Measurements from ENCODE around the gene MCC.
"Not testable (repeated sequence)": the region's sequence is repeated elsewhere in the genome, so short reads cannot be mapped to it uniquely, and the experiment has no call there.

The MCC gene

GRCh38 chr5:113081091-113081839, 407.0 kb downstream of the MCC start:
- DNase-seq (ENCODE audit: low read depth) = no peak

DNA sequence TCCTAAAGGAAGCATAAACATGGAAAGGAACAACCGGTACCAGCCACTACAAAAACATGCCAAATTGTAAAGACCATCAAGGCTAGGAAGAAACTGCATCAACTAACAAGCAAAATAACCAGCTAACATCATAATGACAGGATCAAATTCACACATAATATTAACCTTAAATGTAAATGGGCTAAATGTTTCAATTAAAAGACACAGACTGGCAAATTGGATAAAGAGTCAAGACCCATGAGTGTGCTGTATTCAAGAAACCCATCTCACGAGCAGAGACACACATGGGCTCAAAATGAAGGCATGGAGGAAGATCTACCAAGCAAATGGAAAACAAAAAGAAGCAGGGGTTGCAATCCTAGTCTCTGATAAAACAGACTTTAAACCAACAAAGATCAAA, 411.6 kb downstream of the MCC start:
- not testable (repeated sequence) for DNase-seq (ENCODE audit: low read depth)

DNA sequence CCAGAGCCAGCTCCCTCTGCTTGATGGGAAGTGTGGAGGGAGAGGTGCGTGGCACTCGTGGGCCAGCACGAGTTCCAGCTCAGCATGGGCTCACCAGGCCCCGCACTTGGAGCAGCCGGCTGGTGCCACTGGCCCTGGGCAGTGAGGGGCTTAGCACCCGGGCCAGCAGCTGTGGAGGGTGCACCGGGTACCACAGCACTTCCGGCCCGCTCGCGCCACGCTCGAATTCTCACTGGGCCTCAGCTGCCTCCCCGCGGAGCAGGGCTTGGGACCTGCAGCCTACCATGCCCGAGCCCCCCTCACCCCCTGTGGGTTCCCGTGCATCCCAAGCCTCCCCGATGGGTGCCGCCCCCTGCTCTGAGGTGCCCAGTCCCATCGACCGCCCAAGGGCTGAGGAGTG, 413.2 kb downstream of the MCC start:
- no peak for DNase-seq (ENCODE audit: low read depth)

DNA sequence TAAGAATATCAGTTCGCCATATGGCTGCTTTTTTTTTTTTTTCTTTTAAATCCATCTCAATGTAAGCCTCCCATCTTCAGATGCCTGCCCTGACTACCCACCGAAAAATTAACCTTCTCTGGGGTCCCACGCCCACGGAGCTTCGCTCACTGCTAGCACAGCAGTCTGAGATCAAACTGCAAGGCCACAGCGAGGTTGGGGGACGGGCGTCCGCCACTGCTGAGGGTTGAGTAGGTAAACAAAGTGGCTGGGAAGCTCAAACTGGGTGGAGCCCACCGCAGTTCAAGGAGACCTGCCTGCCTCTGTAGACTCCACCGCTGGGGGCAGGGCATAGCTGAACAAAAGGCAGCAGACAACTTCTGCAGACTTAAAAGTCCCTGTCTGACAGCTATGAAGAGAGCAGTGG, 414.6 kb downstream of the MCC start:
- not testable (repeated sequence) for DNase-seq (ENCODE audit: low read depth)

- DNase-seq (ENCODE audit: low read depth) = no peak
These were observed 416.9 kb downstream of the MCC start for GRCh38 chr5:113071401-113071800.

DNA sequence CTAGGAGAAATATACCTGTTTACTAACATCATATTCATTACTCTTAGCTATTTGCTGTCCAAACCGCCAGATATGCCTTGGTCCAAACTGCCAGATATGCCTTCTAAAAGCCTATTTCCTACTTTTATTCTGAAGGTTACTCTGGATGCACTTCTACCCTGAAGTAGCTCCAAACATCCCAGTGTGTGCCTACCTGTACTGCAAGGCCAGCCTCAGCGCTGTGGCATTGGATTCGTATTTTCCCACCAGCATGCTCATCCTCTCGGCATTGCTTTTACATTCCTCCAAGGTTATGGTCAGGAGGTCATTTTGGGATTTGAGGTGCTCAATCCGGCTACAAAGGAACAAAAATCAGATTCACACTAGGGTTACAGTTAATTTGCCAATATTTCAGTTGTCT, 417.4 kb downstream of the MCC start:
- DNase-seq (ENCODE audit: low read depth) = no peak

GRCh38 chr5:113068559-113068958, 419.7 kb downstream of the MCC start:
- no peak for DNase-seq (ENCODE audit: low read depth)

DNA sequence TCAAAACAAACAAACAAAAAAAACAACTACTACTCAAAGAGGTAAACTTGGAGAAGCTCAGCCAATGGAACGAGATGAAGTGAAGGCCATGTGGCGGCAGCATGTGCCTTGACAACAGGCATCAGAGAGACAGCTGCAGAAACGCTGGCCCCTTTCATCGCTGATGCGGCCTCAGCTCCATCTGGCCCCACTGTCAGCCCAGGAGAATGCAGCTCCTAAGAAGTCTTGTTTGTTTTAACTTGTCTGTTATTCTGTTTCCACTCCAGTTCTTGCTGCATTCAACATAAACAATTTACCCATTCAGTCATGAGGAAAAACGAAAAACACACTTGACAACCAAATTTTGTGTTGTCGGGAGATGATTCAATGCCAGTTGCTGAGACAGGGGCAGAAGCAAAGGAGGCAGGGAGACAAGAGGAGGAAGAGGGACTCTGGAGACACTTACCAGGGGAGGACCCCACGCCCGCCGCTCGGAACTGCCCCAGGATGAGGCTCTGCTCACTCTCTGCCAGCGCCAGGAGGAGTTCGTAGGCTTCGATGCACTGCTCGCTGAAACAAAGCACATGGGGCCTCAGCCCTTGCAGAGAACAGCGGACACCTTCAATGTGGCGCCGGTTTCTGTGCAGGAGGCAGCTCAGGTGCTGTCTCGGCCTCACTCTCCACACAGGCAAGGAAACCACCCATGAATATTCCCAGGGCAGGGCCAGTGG, 420.5 kb downstream of the MCC start:
- DNase-seq (ENCODE audit: low read depth) = no peak

DNA sequence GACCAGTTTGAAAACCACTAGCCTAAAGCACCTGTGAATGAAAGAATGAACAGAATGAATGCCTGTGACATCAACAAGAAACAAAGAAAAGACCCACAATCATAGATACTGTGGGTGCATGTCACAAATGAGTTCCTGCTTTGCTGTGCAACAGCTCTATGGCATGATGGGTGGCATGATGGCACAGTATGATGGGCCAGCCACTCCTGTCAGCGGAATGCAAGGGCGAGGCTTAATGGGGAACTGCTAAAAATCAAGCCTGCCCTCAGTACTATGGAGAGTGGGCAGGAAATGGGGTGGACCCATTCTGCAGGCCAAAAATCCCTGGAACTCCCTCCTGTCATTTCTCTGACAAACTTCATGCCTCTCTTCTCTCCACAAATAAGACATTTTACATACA, 422.6 kb downstream of the MCC start:
- DNase-seq (ENCODE audit: low read depth) = no peak

DNA sequence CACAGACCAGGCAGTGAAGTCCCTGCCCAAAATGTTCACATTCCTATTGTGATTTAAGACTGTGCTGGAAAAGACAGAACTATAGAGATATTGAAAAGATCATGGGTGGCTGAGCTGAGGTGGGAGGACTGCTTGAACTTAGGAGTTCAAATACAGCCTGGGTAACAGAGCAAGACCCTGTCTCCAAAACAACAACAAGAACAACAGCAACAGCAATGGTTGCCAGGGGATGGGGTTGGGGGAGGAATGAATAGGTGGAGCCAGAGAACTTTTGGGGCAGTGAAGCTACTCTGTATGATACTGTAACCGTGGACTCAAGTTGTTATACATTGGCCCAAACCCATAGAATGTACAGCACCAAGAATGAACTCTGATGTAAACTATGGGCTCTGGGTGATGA, 423.4 kb downstream of the MCC start:
- DNase-seq (ENCODE audit: low read depth) = no peak

DNA sequence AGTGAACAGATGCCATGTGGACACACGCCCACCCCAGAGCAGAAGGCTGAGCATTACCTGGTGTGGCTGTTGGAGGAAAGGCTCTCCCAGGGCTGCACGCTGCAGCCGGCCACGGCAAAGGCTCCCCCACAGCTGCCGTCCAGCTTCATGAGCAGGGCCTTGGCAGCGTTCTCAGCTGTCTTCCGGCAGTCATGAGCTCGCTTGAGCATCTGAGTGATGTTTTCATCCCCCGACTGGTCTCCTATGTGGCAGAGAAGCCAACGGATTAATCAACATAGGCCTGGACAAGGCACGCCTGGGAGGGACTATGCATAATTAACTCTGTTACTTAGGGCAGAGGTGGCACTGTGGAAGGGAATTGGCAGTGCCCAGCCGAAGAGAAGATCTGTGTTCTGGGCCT, 424.3 kb downstream of the MCC start:
- no peak for DNase-seq (ENCODE audit: low read depth)

- DNase-seq (ENCODE audit: low read depth) = no peak
These were observed 425.3 kb downstream of the MCC start for GRCh38 chr5:113062869-113063508.

DNA sequence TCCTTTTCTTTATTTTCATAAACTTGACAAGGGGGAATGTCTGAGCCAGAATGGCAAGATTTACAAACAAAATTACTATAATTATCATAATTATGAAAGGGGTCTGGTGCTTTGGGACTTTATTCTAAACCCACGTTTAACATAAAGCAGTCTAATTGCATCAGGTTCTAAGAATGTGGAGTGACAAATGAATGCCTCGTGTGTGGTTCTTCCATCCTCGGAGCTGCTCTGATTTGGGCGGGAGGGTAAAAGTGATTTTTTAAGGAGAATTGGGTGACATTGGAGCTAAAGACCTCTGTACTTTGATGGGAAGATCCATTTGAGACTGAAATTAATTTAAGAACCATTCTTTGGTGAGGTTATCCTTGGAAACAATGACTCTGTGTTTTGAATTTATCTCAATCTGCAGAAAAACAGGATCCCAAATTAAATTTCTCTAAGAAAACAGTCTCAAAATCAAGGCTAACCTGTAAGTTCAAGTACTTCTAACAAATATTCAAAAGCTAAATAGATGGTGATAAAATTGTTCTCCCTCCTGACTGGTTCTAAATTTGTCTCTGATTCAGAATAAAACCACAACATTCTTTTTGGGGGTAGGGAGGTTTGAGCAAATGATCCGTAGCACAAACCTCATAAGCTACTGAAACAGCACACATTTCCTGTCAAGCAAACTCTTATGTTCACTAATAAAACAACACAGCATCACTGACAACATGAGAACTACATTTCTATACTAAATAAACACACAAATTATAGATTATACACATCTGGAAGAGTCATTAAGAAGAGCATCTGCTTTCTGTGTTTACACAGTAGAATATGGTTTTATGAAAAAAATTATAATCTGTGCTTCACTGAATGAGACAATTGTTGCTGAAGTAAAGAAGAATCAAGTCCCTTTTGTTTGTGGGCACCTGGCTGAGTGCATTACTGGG, 426.1 kb downstream of the MCC start:
- DNase-seq (ENCODE audit: low read depth) = no peak

GRCh38 chr5:113060408-113061025, 427.7 kb downstream of the MCC start:
- DNase-seq (ENCODE audit: low read depth) = no peak

- no peak for DNase-seq (ENCODE audit: low read depth)
These were observed 428.8 kb downstream of the MCC start for GRCh38 chr5:113059232-113060040.

- DNase-seq (ENCODE audit: low read depth) = no peak
These were observed 429.5 kb downstream of the MCC start for GRCh38 chr5:113058706-113059226.

- no peak for DNase-seq (ENCODE audit: low read depth)
These were observed 430.0 kb downstream of the MCC start for GRCh38 chr5:113058269-113058668.

GRCh38 chr5:113057557-113057984, 430.7 kb downstream of the MCC start:
- no peak for DNase-seq (ENCODE audit: low read depth)

DNA sequence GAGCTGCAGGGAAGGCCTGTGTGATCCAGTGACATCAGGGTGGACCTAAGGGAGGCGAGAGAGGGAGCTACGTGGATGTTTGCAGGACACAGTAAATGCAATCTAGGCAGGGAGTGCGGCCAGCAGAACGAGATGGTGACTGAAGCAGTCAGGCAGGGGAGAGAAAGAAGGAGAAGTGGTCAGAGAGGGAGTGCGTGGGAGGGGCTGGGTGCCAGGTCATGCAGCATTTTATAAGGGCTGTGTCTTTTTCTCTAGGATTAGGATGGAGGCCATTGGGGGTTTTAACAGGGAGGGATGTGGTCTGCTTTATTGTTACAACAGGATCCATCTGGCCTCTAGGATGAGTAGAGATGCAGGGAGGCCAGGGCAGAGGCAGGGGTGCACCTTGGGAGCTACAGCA, 431.3 kb downstream of the MCC start:
- DNase-seq (ENCODE audit: low read depth) = no peak

DNA sequence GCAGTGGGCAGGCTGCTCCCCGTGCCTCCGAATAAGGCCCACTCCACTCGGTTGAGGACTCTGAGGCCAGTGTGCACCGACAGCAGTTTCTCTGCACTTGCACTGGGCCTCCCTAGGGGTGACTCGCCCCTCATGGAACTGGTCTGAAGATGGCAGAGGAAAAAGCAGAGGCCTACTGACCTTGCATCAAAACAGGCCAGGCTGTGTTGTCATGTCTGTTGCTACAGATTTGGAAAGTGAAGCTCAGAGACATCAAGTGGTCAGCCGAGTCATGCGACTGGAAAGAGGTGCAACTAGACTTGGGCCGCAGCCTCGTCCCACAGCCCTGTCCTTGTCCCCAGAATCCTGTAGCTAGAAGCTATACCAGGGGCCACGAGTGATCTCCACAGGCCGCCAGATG, 433.4 kb downstream of the MCC start:
- no peak for DNase-seq (ENCODE audit: low read depth)

All from T-helper 22 cell (primary cell).